H1 (cell line): ENCODE results near the gene FANK1. TPM values are rescaled to one million over a fixed set of nuclear protein-coding genes. Genes with fewer than 3 reads are reported as not detected.

Experiments used
- CTCF ChIA-PET: fragments of 300-600 bp; sonication (Branson Sonifier 250); formaldehyde crosslinking; loops from one replicate; lab custom pipeline; 2021; ENCODE audit not compliant: partially characterized antibody; lab: Charles Lee
- POLR2A ChIA-PET: fragments of 300-600 bp; sonication (Branson Sonifier 250); formaldehyde crosslinking; loops from one replicate; lab custom pipeline; 2021; ENCODE audit warnings: inconsistent platforms; ENCODE audit not compliant: partially characterized antibody; lab: Charles Lee
- DNase-seq, 2 experiments: peaks; one replicate each; pipeline versions ENCODE4 v3.0.0 to v3.0.0-alpha.2; 2010 to 2022; ENCODE audit warnings: low spot score in 2 of 2, low read depth in 1 of 2, mixed read lengths in 1 of 2
- FAIRE-seq: peaks from 2 replicates; lab custom pipeline; 2011; peaks lifted over from hg19 to GRCh38; lab: Jason Lieb, UNC
- H2AFZ ChIP-seq: 2 replicates; pipeline ENCODE4 v1.8.1; 2012; ENCODE audit warnings: low read length, inconsistent platforms
- H2AK5ac ChIP-seq: 2 replicates; pipeline ENCODE4 v1.6.1; 2013; ENCODE audit warnings: low read depth, low read length
- H2BK120ac ChIP-seq: replicated peaks from 2 replicates; pipeline ENCODE3; 2013; ENCODE audit warnings: low read depth, low read length, inconsistent platforms
- H2BK12ac ChIP-seq: 2 replicates; pipeline ENCODE4 v1.6.1; 2013; ENCODE audit warnings: low read depth, low read length
- H2BK15ac ChIP-seq: 2 replicates; pipeline ENCODE4 v1.6.1; 2013; ENCODE audit warnings: low read length
- H2BK20ac ChIP-seq: 2 replicates; pipeline ENCODE4 v1.6.1; 2013; ENCODE audit warnings: low read length
- H2BK5ac ChIP-seq: 2 replicates; pipeline ENCODE4 v1.6.1; 2013; ENCODE audit warnings: low read depth, low read length
- H3K14ac ChIP-seq: 2 replicates; pipeline ENCODE4 v1.6.1; 2013; ENCODE audit warnings: inconsistent platforms; ENCODE audit not compliant: insufficient read length
- H3K18ac ChIP-seq: 2 replicates; pipeline ENCODE4 v1.6.1; 2013; ENCODE audit warnings: low read length; ENCODE audit errors: extremely low read depth
- H3K23ac ChIP-seq: 2 replicates; pipeline ENCODE4 v1.6.1; 2013; ENCODE audit warnings: inconsistent platforms; ENCODE audit not compliant: insufficient read length
- H3K23me2 ChIP-seq: 2 replicates; pipeline ENCODE4 v1.6.1; 2013; ENCODE audit warnings: low read depth, low read length
- H3K27ac ChIP-seq: 2 replicates; pipeline ENCODE4 v1.6.1; 2011; ENCODE audit warnings: low read depth, low read length, inconsistent platforms
- H3K27me3 ChIP-seq, 4 experiments: replicated peaks in 1 of 4; 1 replicate in 1 of 4; 2 replicates in 3 of 4; pipeline versions ENCODE4 v1.6.1 to v1.8.1; 2011 to 2013; ENCODE audit warnings: low read length in 3 of 4, mild to moderate bottlenecking in 3 of 4, inconsistent platforms in 2 of 4, mixed read lengths in 2 of 4, moderate library complexity in 1 of 4; ENCODE audit not compliant: control insufficient read depth in 3 of 4, insufficient read depth in 3 of 4; ENCODE audit errors: extremely low read depth in 1 of 4
- H3K36me3 ChIP-seq, 4 experiments: 2 replicates each; pipeline versions ENCODE4 v1.6.1 to v1.8.1; 2011 to 2013; ENCODE audit warnings: mild to moderate bottlenecking in 4 of 4, low read length in 3 of 4, moderate library complexity in 2 of 4, control low read depth in 1 of 4, inconsistent platforms in 1 of 4; ENCODE audit not compliant: insufficient read depth in 4 of 4, control insufficient read depth in 2 of 4
- H3K4ac ChIP-seq: replicated peaks from 2 replicates; pipeline ENCODE3; 2013; ENCODE audit warnings: low read length, low read depth, mixed read lengths, inconsistent platforms; ENCODE audit not compliant: insufficient read length
- H3K4me1 ChIP-seq, 4 experiments: replicated peaks in 1 of 4; 1 replicate in 1 of 4; 2 replicates in 3 of 4; pipeline versions ENCODE4 v1.6.1 to v1.8.1; 2011 to 2013; ENCODE audit warnings: low read length in 3 of 4, inconsistent platforms in 2 of 4, mixed read lengths in 1 of 4; ENCODE audit not compliant: insufficient read depth in 4 of 4, control insufficient read depth in 3 of 4
- H3K4me2 ChIP-seq, 2 experiments: 2 replicates each; pipeline versions ENCODE4 v1.6.1 to v1.8.1; 2011 to 2013; ENCODE audit warnings: low read depth in 2 of 2, low read length in 2 of 2, control low read depth in 1 of 2, inconsistent platforms in 1 of 2, mild to moderate bottlenecking in 1 of 2; ENCODE audit not compliant: insufficient read depth in 1 of 2
- H3K4me3 ChIP-seq, 4 experiments: fragments of 200-600, 300-600 bp in 1 of 4; sonication (generic), shearing (Covaris generic), sonication (Bioruptor Twin) in 1 of 4; 2 replicates each; pipeline versions ENCODE4 v1.5.1 to v1.8.1; 2011 to 2016; ENCODE audit warnings: low read length in 4 of 4, low read depth in 3 of 4, control low read depth in 2 of 4, inconsistent platforms in 2 of 4, mild to moderate bottlenecking in 2 of 4, mixed read lengths in 1 of 4, moderate library complexity in 1 of 4; ENCODE audit not compliant: insufficient read depth in 2 of 4; ENCODE audit errors: extremely low read depth in 1 of 4
- H3K56ac ChIP-seq: replicated peaks from 2 replicates; pipeline ENCODE3; 2013; ENCODE audit warnings: low read depth, mild to moderate bottlenecking, mixed read lengths, low read length, inconsistent platforms; ENCODE audit not compliant: insufficient read length
- H3K79me1 ChIP-seq: 2 replicates; pipeline ENCODE4 v1.6.1; 2013; ENCODE audit warnings: low read depth, low read length, control low read depth
- H3K79me2 ChIP-seq, 2 experiments: 2 replicates each; pipeline versions ENCODE4 v1.6.1 to v1.8.1; 2012 to 2013; ENCODE audit warnings: low read length in 2 of 2, mild to moderate bottlenecking in 2 of 2, inconsistent platforms in 1 of 2; ENCODE audit not compliant: insufficient read depth in 2 of 2, control insufficient read depth in 1 of 2
- H3K9ac ChIP-seq, 4 experiments: replicated peaks in 1 of 4; 1 replicate in 1 of 4; 2 replicates in 3 of 4; pipeline versions ENCODE4 v1.6.1 to v1.8.1; 2011 to 2013; ENCODE audit warnings: low read depth in 3 of 4, low read length in 3 of 4, control low read depth in 2 of 4, mild to moderate bottlenecking in 2 of 4, moderate library complexity in 2 of 4, inconsistent platforms in 1 of 4; ENCODE audit errors: extremely low read depth in 1 of 4
- H3K9me3 ChIP-seq, 2 experiments: 2 replicates each; pipeline versions ENCODE4 v1.6.1 to v1.8.1; 2012 to 2013; ENCODE audit warnings: mild to moderate bottlenecking in 2 of 2, moderate library complexity in 2 of 2, control low read depth in 1 of 2, inconsistent platforms in 1 of 2, low read depth in 1 of 2, low read length in 1 of 2, mixed read lengths in 1 of 2; ENCODE audit not compliant: insufficient read depth in 2 of 2
- H4K20me1 ChIP-seq, 2 experiments: replicated peaks in 1 of 2; 2 replicates each; pipeline versions ENCODE3 to v1.8.1; 2011 to 2013; ENCODE audit warnings: inconsistent platforms in 2 of 2, low read length in 2 of 2, mild to moderate bottlenecking in 1 of 2; ENCODE audit not compliant: insufficient read depth in 2 of 2, control insufficient read depth in 1 of 2
- H4K5ac ChIP-seq: 2 replicates; pipeline ENCODE4 v1.6.1; 2013; ENCODE audit warnings: low read length, low read depth, mixed read lengths, inconsistent platforms; ENCODE audit not compliant: insufficient read length
- H4K8ac ChIP-seq: 2 replicates; pipeline ENCODE4 v1.8.0; 2013; ENCODE audit warnings: mild to moderate bottlenecking, moderate library complexity, low read length, inconsistent platforms; ENCODE audit not compliant: insufficient read depth; ENCODE audit errors: extremely low read depth
- H4K91ac ChIP-seq: replicated peaks from 2 replicates; pipeline ENCODE3; 2013; ENCODE audit warnings: low read length, mixed read lengths, inconsistent platforms; ENCODE audit not compliant: insufficient read length
- WGBS, 2 experiments: shearing (Covaris generic) in 1 of 2; methylation state at CpG; one replicate each; pipeline versions ENCODE4 v1.1.6 to v1.1.7; 2013 to 2015; ENCODE audit warnings: low lambda C conversion rate in 2 of 2, mixed read lengths in 2 of 2, inconsistent platforms in 1 of 2, low coverage in 1 of 2, missing lambda C conversion rate in 1 of 2; ENCODE audit not compliant: insufficient replicate concordance in 2 of 2, insufficient coverage in 1 of 2, insufficient read length in 1 of 2; ENCODE audit errors: extremely low coverage in 1 of 2, missing lambda C conversion rate in 1 of 2; 5-methylcytosine and 5-hydroxymethylcytosine counted together
- polyA plus RNA-seq, 7 experiments: library from polyadenylated mRNA; depleted of rRNA in 3 of 7; stranded (reverse) in 5 of 7; unstranded in 2 of 7; fragments of >200 nt in 5 of 7; fragments of 200-250 nt in 2 of 7; gene quantifications; 1 replicate in 5 of 7; 2 replicates in 1 of 7; 4 replicates in 1 of 7; pipeline versions ENCODE4 v1.2.1 to v1.2.3, GENCODE V29; 2011 to 2013; ENCODE audit warnings: missing spikeins in 2 of 7, mixed read lengths in 2 of 7
- total RNA-seq: library from RNA; stranded (reverse); fragmentation: NEBNext Ultra II Directional; extraction: Animal tissue kit (Norgen Biotek cat#: 25700); gene quantifications from 2 replicates; pipeline ENCODE4 v1.2.1, GENCODE V29; 2021

FANK1 gene
- total and polyA plus RNA-seq, 2 of the 8 experiments (the other 6 are each of a cell fraction or from before 2014, with no cell fraction given): 1.2 TPM; not detected in 1

- Histone ChIP-seq H2BK5ac (no peak overlapping the region), H3K9ac (no peak overlapping the region), H4K8ac (no peak overlapping the region), H4K91ac (no peak overlapping the region), H3K4ac (no peak overlapping the region), H3K14ac (no peak overlapping the region), H3K23ac (no peak overlapping the region), H3K56ac (no peak overlapping the region), H3K4me2 (no peak overlapping the region), H3K79me1 (no peaks in the 10 kb centered on the region), H2AFZ (no peak overlapping the region), H3K36me3 (no peaks in the 10 kb centered on the region), H4K20me1 (no peaks in the 10 kb centered on the region), H3K27me3 (no peaks in the 10 kb centered on the region), H4K5ac (no peak overlapping the region), H2BK20ac (no peak overlapping the region), H3K79me2 (no peaks in the 10 kb centered on the region), H3K18ac (no peak overlapping the region), H3K9me3 (no peaks in the 10 kb centered on the region), H2BK120ac (no peak overlapping the region), H3K23me2 (no peaks in the 10 kb centered on the region), H2AK5ac (no peak overlapping the region), H3K4me3 (no peak overlapping the region), H3K4me1 (no peaks in the 10 kb centered on the region; a peak in 1 of 7 replicates), H3K27ac (no peak overlapping the region), H2BK12ac (no peak overlapping the region), H2BK15ac (no peak overlapping the region)
- WGBS, 2 experiments: 94% methylated on average over 7 of the region's 7 CpGs; no CpG with 5 or more reads in 1 of the 2 experiments
- CTCF ChIA-PET: interaction anchor here (0.7 to 1.0 kb wide), 3 partner anchors 9 to 43 kb away, joined by 3 read pairs; no protein-coding TSS in a partner anchor
- POLR2A ChIA-PET: no interaction called here
- no peak for FAIRE-seq
- DNase-seq: no peak
Observed at GRCh38 chr10:126009650-126010049, 113.3 kb downstream of the FANK1 start.
